ENCODE data around the gene RPUSD4. TPM values are rescaled to one million over a fixed set of nuclear protein-coding genes. Genes with fewer than 3 reads are reported as not detected.

Gene RPUSD4
- total RNA-seq, 1 donor from 2014 or later, result 47.9 TPM

DNA sequence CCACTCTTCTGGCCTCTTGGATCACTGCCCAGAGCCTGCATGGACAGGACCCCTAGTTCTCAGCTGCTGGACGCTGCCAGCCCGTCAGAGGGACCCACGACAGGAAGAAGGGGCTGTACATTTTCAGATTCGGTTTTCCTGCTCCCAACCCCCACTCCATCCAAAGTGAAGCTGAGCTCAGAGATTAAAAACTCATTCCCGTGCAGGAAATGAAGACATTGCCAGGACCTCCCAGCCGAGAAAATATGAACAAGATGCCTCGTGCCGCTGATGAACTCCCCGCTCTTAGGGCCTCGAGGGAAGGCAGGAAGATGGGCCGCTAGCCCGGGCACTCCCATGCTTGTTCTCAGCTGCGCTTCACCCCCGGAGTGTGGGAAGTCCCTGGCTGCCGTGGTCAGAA is 36.1 kb downstream of the RPUSD4 start:
- Histone ChIP-seq H3K27me3 (ENCODE audit: control insufficient read depth, insufficient read depth, low read length) (no peaks in the 10 kb centered on the region), H3K36me3 (ENCODE audit: control insufficient read depth, insufficient read depth, low read length) (no peaks in the 10 kb centered on the region), H3K4me3 (ENCODE audit: low read depth, low read length) (no peak overlapping the region)
- no peak for TF ChIP-seq CTCF (IDR thresholded peaks at IDR 0.05; ENCODE audit: insufficient read depth, low read length, severe bottlenecking)
- FAIRE-seq, result no peak
- peak; percentile 35 for DNase-seq (ENCODE audit: low read depth)

- Histone ChIP-seq H3K27me3 (ENCODE audit: control insufficient read depth, insufficient read depth, low read length) (no peaks in the 10 kb centered on the region), H3K36me3 (ENCODE audit: control insufficient read depth, insufficient read depth, low read length) (no peaks in the 10 kb centered on the region), H3K4me3 (ENCODE audit: low read depth, low read length) (no peak overlapping the region)
- DNase-seq (ENCODE audit: low read depth), result no peak
- TF ChIP-seq CTCF (IDR thresholded peaks at IDR 0.05; ENCODE audit: insufficient read depth, low read length, severe bottlenecking), result no peak
- FAIRE-seq, result no peak
These were observed 36.6 kb downstream of the RPUSD4 start for GRCh38 chr11:126174816-126175215.

- Histone ChIP-seq H3K27me3 (ENCODE audit: control insufficient read depth, insufficient read depth, low read length) (no peaks in the 10 kb centered on the region), H3K36me3 (ENCODE audit: control insufficient read depth, insufficient read depth, low read length) (no peaks in the 10 kb centered on the region), H3K4me3 (ENCODE audit: low read depth, low read length) (no peak overlapping the region)
- DNase-seq (ENCODE audit: low read depth) (no peak), FAIRE-seq (no peak)
- no peak for TF ChIP-seq CTCF (IDR thresholded peaks at IDR 0.05; ENCODE audit: insufficient read depth, low read length, severe bottlenecking)
These were observed 38.2 kb downstream of the RPUSD4 start for GRCh38 chr11:126173257-126173656.

GRCh38 chr11:126172596-126173038 is 38.8 kb downstream of the RPUSD4 start:
- Histone ChIP-seq H3K36me3 (ENCODE audit: control insufficient read depth, insufficient read depth, low read length) (no peaks in the 10 kb centered on the region), H3K4me3 (ENCODE audit: low read depth, low read length) (no peak overlapping the region), H3K27me3 (ENCODE audit: control insufficient read depth, insufficient read depth, low read length) (no peaks in the 10 kb centered on the region)
- FAIRE-seq, result no peak
- no peak for TF ChIP-seq CTCF (IDR thresholded peaks at IDR 0.05; ENCODE audit: insufficient read depth, low read length, severe bottlenecking)
- no peak for DNase-seq (ENCODE audit: low read depth)

GRCh38 chr11:126169291-126169690 is 42.2 kb downstream of the RPUSD4 start:
- Histone ChIP-seq H3K4me3 (ENCODE audit: low read depth, low read length) (no peak overlapping the region), H3K27me3 (ENCODE audit: control insufficient read depth, insufficient read depth, low read length) (no peaks in the 10 kb centered on the region), H3K36me3 (ENCODE audit: control insufficient read depth, insufficient read depth, low read length) (no peaks in the 10 kb centered on the region)
- FAIRE-seq, result no peak
- TF ChIP-seq CTCF (IDR thresholded peaks at IDR 0.05; ENCODE audit: insufficient read depth, low read length, severe bottlenecking), result no peak
- DNase-seq (ENCODE audit: low read depth), result no peak

DNA sequence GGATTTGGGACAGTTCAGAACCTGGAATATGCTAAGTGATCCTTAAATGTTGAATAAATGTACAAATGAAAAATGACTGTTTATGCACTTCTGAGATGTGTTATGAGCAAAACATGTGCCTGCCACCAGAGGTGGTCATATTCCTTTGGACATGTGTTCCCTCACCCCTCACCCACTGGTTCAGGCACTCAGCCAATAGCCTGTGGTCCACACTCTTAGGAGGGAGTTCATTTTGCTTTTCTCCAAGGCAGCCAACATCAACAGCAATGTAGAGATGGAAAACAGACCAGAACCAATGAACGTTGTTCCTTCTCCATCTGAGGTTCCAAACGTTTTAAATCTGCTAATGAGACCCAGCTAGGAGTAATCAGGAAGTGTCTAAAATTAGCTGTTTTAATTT is 44.0 kb downstream of the RPUSD4 start:
- DNase-seq (ENCODE audit: low read depth) (no peak), FAIRE-seq (peak; percentile 52)
- Histone ChIP-seq H3K4me3 (ENCODE audit: low read depth, low read length) (no peak overlapping the region), H3K36me3 (ENCODE audit: control insufficient read depth, insufficient read depth, low read length) (no peaks in the 10 kb centered on the region), H3K27me3 (ENCODE audit: control insufficient read depth, insufficient read depth, low read length) (no peaks in the 10 kb centered on the region)
- no peak for TF ChIP-seq CTCF (IDR thresholded peaks at IDR 0.05; ENCODE audit: insufficient read depth, low read length, severe bottlenecking)

Measured in bronchial epithelial cell (primary cell).